BJ (cell line): ENCODE results near the gene SULT1A2. TPM values are rescaled to one million over a fixed set of nuclear protein-coding genes. Genes with fewer than 3 reads are reported as not detected.

Source experiments
- CTCF ChIA-PET: fragments of 350-600 bp; formaldehyde crosslinking; extraction: SDS; loops from one replicate; lab custom pipeline; 2021; ENCODE audit warnings: antibody characterized with exemption, inconsistent platforms; lab: Yijun Ruan, JAX
- POLR2A ChIA-PET: fragments of 300-600 bp; sonication (Branson Sonifier 250); formaldehyde crosslinking; extraction: SDS; loops from one replicate; lab custom pipeline; 2021; ENCODE audit warnings: antibody characterized with exemption; lab: Charles Lee
- DNase-seq: peaks from one replicate; pipeline ENCODE4 v3.0.0-alpha.2; 2011; ENCODE audit warnings: low read depth
- H3K27me3 ChIP-seq: 2 replicates; pipeline ENCODE4 v1.6.0; 2011; ENCODE audit warnings: low read length; ENCODE audit not compliant: control insufficient read depth, insufficient read depth
- H3K36me3 ChIP-seq: 2 replicates; pipeline ENCODE4 v1.5.1; 2011; ENCODE audit warnings: low read length; ENCODE audit not compliant: control insufficient read depth, insufficient read depth
- H3K4me3 ChIP-seq: 2 replicates; pipeline ENCODE4 v1.5.1; 2011; ENCODE audit warnings: low read depth, mild to moderate bottlenecking, control low read depth, low read length
- polyA plus RNA-seq: library from polyadenylated mRNA; depleted of rRNA; stranded (reverse); fragments of >200 nt; gene quantifications from 2 replicates; pipeline ENCODE4 v1.2.3, GENCODE V29; 2011
- TF ChIP-seq, protein P1 (sequence below): IDR thresholded peaks from 2 replicates; pipeline ENCODE4 v1.5.1; 2011; ENCODE audit warnings: low read depth, mild to moderate bottlenecking, control low read depth, inconsistent platforms, low read length, moderate library complexity; ENCODE audit not compliant: insufficient read depth

Gene SULT1A2
- polyA plus RNA-seq, 1 experiment: not detected

- CTCF ChIA-PET: no interaction called here
- POLR2A ChIA-PET: no interaction called here
- Histone ChIP-seq H3K4me3 (no peak overlapping the region), H3K27me3 (no peaks in the 10 kb centered on the region), H3K36me3 (no peaks in the 10 kb centered on the region)
- TF ChIP-seq, protein P1, sequence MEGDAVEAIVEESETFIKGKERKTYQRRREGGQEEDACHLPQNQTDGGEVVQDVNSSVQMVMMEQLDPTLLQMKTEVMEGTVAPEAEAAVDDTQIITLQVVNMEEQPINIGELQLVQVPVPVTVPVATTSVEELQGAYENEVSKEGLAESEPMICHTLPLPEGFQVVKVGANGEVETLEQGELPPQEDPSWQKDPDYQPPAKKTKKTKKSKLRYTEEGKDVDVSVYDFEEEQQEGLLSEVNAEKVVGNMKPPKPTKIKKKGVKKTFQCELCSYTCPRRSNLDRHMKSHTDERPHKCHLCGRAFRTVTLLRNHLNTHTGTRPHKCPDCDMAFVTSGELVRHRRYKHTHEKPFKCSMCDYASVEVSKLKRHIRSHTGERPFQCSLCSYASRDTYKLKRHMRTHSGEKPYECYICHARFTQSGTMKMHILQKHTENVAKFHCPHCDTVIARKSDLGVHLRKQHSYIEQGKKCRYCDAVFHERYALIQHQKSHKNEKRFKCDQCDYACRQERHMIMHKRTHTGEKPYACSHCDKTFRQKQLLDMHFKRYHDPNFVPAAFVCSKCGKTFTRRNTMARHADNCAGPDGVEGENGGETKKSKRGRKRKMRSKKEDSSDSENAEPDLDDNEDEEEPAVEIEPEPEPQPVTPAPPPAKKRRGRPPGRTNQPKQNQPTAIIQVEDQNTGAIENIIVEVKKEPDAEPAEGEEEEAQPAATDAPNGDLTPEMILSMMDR: no peak
- DNase-seq: no peak
Observed at GRCh38 chr16:28574925-28575324, 21.9 kb downstream of the SULT1A2 start.

DNA sequence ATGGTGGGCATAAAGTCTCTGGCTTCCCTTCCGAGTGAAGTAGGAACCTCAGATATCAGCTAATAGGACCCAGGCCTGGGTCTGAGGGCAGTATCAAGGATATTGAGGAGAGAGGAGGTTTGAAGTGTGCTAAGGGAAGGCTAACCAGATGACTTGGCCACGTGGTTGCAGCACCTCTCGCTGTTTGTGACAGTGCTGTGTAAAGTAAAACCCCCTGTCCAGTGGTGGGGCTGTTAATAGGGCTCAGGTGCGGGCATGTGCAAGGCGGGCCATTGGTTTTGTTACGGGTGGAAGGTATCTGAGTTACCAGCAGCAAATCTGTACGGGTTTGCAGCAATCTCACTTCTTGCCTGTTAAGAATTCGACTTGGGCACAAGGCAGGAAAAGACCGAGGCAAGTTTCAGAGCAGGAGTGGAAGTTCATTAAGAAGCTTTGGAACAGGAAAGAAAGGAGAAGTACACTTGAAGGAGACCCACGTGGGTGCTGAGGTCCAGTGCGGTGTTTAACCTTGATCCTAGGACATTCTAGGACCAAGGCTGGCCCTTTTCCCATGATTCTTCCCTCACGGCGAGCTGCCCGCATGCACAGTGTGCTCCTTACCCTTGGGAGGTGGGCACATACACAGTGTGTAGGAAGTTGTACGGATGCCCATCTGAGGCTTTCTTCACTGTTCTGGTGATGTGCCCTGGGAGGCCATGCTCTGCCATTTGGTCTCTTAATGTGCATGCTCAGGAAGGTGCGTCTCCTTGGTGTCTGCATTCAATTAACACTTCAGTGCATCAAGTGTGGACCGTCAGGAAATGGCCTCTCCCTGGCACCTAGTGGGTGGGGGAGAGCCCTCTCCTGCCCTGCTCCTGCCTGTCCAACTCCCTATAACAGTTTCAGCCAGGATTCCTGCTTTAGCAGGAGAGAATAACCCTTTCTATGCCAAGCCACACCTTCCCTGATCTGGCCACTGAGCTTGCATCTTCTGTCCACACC is 22.8 kb downstream of the SULT1A2 start:
- CTCF ChIA-PET: no interaction called here
- POLR2A ChIA-PET: no interaction called here
- H3K4me3 ChIP-seq: no peak overlapping the region
- TF ChIP-seq, protein P1: no peak
- H3K27me3 ChIP-seq: no peaks in the 10 kb centered on the region
- no peak for DNase-seq
- no peaks in the 10 kb centered on the region for H3K36me3 ChIP-seq

DNA sequence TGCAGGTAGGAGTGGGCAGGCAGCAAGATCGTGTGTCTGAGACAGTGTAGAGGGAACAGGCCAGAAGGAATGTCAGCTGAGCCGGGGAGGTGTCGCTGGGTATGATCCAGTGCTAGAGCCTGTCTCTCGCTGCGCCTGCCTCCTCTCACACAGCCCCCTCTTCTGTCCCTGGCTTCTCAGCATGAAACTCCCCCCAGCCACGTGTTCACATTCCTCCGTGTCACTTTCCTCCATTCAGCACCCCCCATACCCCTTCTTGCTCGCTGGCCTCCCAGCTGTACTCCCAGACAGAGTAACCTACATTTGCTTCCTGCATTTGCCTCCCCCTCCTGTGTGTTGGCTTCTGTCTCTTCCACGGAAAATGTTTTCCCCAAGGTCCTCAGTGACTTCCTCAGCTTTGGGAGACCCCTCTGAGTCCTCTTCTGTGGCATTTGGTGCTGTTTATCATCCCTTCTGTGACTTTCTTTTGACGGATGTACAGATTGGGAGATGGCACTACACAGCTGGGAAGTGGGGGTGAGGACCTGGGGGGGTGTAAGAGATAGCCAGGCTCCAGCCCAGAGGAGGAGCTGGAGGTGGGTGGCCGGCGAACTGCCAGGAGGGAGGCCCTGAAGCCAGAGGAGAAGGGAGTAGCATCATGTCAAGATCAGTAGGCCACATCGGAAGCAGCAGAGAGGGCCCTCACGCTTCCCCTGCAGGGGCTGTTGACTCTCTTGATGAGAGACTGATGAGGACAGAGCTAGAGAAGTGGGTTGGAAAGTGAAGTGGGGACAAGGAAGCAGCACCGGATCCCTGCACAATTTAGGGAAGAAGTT is 23.9 kb downstream of the SULT1A2 start:
- Histone ChIP-seq H3K27me3 (no peaks in the 10 kb centered on the region), H3K36me3 (no peaks in the 10 kb centered on the region), H3K4me3 (no peak overlapping the region)
- POLR2A ChIA-PET: no interaction called here
- TF ChIP-seq, protein P1: no peak
- CTCF ChIA-PET: interaction anchor here (0.7 kb wide), 1 partner anchor 25 kb away, joined by 4 read pairs; no protein-coding TSS in a partner anchor
- DNase-seq: no peak

- H3K4me3 ChIP-seq: no peak overlapping the region
- POLR2A ChIA-PET: no interaction called here
- H3K36me3 ChIP-seq: no peaks in the 10 kb centered on the region
- DNase-seq: no peak
- CTCF ChIA-PET: no interaction called here
- H3K27me3 ChIP-seq: no peaks in the 10 kb centered on the region
- TF ChIP-seq, protein P1: no peak
Observed at GRCh38 chr16:28569968-28570752, 26.7 kb downstream of the SULT1A2 start.
